Left lung (tissue), 10 donors: ENCODE results near the gene LTA. TPM values are rescaled to one million over a fixed set of nuclear protein-coding genes. Genes with fewer than 3 reads are reported as not detected.

ENCODE experiments used
- ATAC-seq: fragments of 200-7000 bp; cut with Tn5 transposase; one replicate; pipeline ENCODE4 v1.9.1; 2020; ENCODE audit warnings: moderate library complexity
- DNase-seq, 4 donors: peaks; one replicate each; pipeline ENCODE4 v3.0.0-alpha.2; 2013 to 2020
- H3K27ac ChIP-seq, 2 donors: fragments of 200-600 bp; sonication (generic) in 1 of 2; one replicate each; pipeline versions ENCODE4 v1.5.0 to v1.8.0; 2020 to 2021
- H3K27me3 ChIP-seq, 2 donors: fragments of 200-600 bp; sonication (generic) in 1 of 2; one replicate each; pipeline versions ENCODE4 v1.5.0 to v1.8.0; 2020 to 2021
- H3K36me3 ChIP-seq, 2 donors: fragments of 200-600 bp; sonication (generic) in 1 of 2; one replicate each; pipeline versions ENCODE4 v1.5.0 to v1.8.0; 2020 to 2021
- H3K4me1 ChIP-seq, 2 donors: fragments of 200-600 bp; one replicate each; pipeline ENCODE4 v1.8.0; 2021
- H3K4me3 ChIP-seq, 2 donors: fragments of 200-600 bp; sonication (generic) in 1 of 2; one replicate each; pipeline versions ENCODE4 v1.5.0 to v1.8.0; 2020 to 2021; ENCODE audit warnings: mild to moderate bottlenecking in 1 of 2
- H3K9me3 ChIP-seq, 2 donors: fragments of 200-600 bp; sonication (generic) in 1 of 2; one replicate each; pipeline versions ENCODE4 v1.5.0 to v1.8.0; 2020 to 2021
- CTCF ChIP-seq, 2 donors: fragments of 200-600 bp; sonication (generic) in 1 of 2; IDR thresholded peaks; one replicate each; pipeline versions ENCODE4 v1.5.0 to v1.8.0; 2021; ENCODE audit warnings: antibody characterized with exemption in 2 of 2
- intact Hi-C, 2 donors: fragments of 100-400 bp; cut with DNase I; formaldehyde crosslinking; loops; one replicate each; pipeline versions ENCODE4 v1.11.2 to v1.14.2; 2022
- polyA plus RNA-seq, 6 donors: library from polyadenylated mRNA; unstranded; fragments of 120-200 nt; gene quantifications; one replicate each; pipeline ENCODE4 v1.2.1, GENCODE V29; 2013; ENCODE audit not compliant: insufficient read length in 6 of 6
- total RNA-seq, 2 donors: library from RNA; stranded (reverse); fragmentation: NEBNext Ultra II Directional; extraction: Animal tissue kit (Norgen Biotek cat#: 25700); gene quantifications; one replicate each; pipeline ENCODE4 v1.2.1, GENCODE V29; 2021
- donor health status: DM: no; HTN: yes; CAD: no.
- donor health status: DM: no; HTN: no; CAD: no.

LTA gene
- total and polyA plus RNA-seq, 8 donors = 0.17 to 0.65 (median 0.39) TPM

- DNase-seq = no peak
- H3K9me3 ChIP-seq = no peaks in the 10 kb centered on the region
- peaks cover 16 to 48% of the 10 kb centered on the region in 2 donors for H3K4me1 ChIP-seq
- H3K4me3 ChIP-seq = no peak overlapping the region
- H3K27me3 ChIP-seq = no peaks in the 10 kb centered on the region
- no peak for ATAC-seq
- intact Hi-C loops = no loop called here
- H3K27ac ChIP-seq = no peak overlapping the region
- H3K36me3 ChIP-seq = peaks cover 0 to 96% of the 10 kb centered on the region in 2 donors
- TF ChIP-seq CTCF (IDR thresholded peaks at IDR 0.05) = no peak
Observed at GRCh38 chr6:31535538-31536324, 36.4 kb upstream of the LTA start.

- Histone ChIP-seq H3K9me3 (no peaks in the 10 kb centered on the region), H3K4me1 (peaks cover 20 to 61% of the 10 kb centered on the region in 2 donors), H3K36me3 (peaks cover 0 to 64% of the 10 kb centered on the region in 2 donors), H3K27me3 (no peaks in the 10 kb centered on the region), H3K4me3 (peak overlapping the region in 1 of 2 donors; percentile 83), H3K27ac (no peak overlapping the region)
- DNase-seq (no peak), ATAC-seq (no peak)
- intact Hi-C loops = no loop called here
- no peak for TF ChIP-seq CTCF (IDR thresholded peaks at IDR 0.05)
Observed at GRCh38 chr6:31538805-31539400, 33.2 kb upstream of the LTA start.

DNA sequence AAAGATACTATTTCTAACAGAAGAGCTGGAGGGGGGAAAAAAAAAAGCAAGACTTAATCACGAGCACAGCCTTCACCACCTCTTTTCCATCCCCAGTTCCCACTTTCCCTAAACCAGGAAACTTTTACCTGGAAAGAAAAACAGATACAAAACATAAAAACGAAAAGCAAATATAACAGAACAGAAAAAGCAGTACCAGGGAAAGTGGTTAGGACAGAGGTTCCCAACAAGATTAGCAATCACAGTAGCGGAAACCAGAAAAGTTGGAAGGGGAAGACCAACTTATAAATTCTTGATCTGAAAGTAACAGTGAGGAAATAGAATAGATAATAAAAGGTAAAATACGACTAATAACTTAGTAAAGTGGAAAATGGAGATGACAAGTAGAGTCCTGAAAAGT lies 31.4 kb upstream of the LTA start:
- no peaks in the 10 kb centered on the region for H3K9me3 ChIP-seq
- peak overlapping the region; percentile 95 to 96 for H3K27ac ChIP-seq
- ATAC-seq (no peak), DNase-seq (no peak)
- H3K4me3 ChIP-seq = peak overlapping the region; percentile 66 to 83
- H3K4me1 ChIP-seq = peaks cover 20 to 59% of the 10 kb centered on the region in 2 donors
- H3K36me3 ChIP-seq = peaks cover 0 to 47% of the 10 kb centered on the region in 2 donors
- TF ChIP-seq CTCF (IDR thresholded peaks at IDR 0.05) = no peak
- intact Hi-C loops = loop anchor here in 1 of 2 donors (10.0 kb wide), 1 partner anchor 54 kb away; the partner anchor contains the start of gene NCR3
- no peaks in the 10 kb centered on the region for H3K27me3 ChIP-seq

DNA sequence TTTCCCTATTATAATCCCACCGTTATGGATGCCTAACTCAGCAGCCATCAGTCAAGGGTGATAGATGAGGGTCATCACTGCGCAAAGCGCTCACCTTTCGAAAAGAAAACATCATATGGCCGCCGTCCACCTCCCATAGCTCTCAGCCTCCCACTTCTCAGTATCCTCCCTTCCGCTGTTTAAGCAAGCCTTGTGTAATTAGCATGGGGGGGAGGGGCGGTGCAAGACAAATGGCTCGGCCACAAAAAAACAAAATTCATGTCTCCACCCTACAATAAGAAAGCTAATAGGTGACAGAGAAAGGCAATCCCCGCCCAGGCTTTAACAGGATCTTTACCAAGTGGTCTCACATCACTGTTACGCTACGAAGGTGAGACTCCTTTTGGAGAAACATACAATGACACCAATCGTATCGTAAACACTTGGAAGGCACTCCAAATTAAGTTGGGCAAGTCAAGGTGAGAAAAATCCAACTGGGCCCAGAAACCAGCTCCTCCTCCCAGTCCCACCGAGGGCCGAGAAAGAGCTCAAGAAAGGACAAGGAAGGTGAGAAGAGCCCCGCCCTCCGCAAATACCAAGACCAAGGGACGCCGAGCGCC lies 30.9 kb upstream of the LTA start:
- Histone ChIP-seq H3K27me3 (no peaks in the 10 kb centered on the region), H3K9me3 (no peaks in the 10 kb centered on the region), H3K36me3 (peaks cover 0 to 42% of the 10 kb centered on the region in 2 donors), H3K4me3 (peak overlapping the region; percentile 66 to 83), H3K4me1 (peaks cover 20 to 54% of the 10 kb centered on the region in 2 donors), H3K27ac (peak overlapping the region; percentile 95 to 96)
- ATAC-seq = peak; percentile 58
- no peak for TF ChIP-seq CTCF (IDR thresholded peaks at IDR 0.05)
- DNase-seq = peak; percentile 46 to 82 (median 58)
- intact Hi-C loops = loop anchor here in 1 of 2 donors (10.0 kb wide), 1 partner anchor 54 kb away; the partner anchor contains the start of gene NCR3
